Smooth muscle cell of the pulmonary artery (primary cell): ENCODE data around the gene ZIC4. TPM values are rescaled to one million over a fixed set of nuclear protein-coding genes. Genes with fewer than 3 reads are reported as not detected.

Experiments
- total RNA-seq: library from RNA; depleted of rRNA; stranded (reverse); fragments of >200 nt; gene quantifications from 2 replicates; pipeline ENCODE4 v1.2.3, GENCODE V29; 2014

The ZIC4 gene
- total RNA-seq: 0.07 TPM in 1 of 2 replicates, not detected in the other

GRCh38 chr3:147406028-147406931 is at the start of gene ZIC4:
TSS of gene ZIC4 (minus strand) at chr3:147406543. CDS start at chr3:147402797, 3,746 bp downstream.

GRCh38 chr3:147409143-147410115 is 3.1 kb upstream of the ZIC4 start, which contains the start of gene ZIC1:
TSS of gene ZIC1 (plus strand) at chr3:147409365. CDS start at chr3:147410113, 748 bp downstream.

Other genes with a start within 250 kb of the ZIC4 start
- gene ZIC1, start 2.8 kb upstream of the ZIC4 start, total RNA-seq: 0.03 and 0.13 TPM in 2 replicates